AG20443 (cell line): ENCODE measurements around the gene MTM1.

ENCODE experiments used
- DNase-seq: peaks from one replicate; pipeline ENCODE4 v3.0.0; 2012; ENCODE audit warnings: low spot score, mixed read lengths

Gene MTM1

DNA sequence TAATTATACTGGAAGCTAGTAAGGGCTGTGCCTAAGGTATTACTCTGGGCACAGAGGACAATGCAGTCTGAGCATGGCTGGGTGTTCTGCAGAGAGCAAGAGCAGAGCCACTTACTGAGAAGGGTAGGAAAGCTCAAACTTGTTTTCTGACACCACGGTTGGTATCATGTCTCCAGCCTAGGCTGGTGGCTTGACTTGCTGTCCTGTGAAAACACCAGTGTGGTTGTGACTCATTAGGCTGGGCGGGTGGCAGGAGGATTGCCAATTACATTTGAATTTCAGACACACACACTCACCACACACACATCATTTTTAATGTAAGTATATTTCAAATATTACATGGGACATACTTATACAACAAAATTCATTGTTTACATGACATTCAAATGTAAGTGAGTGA is 19.7 kb upstream of the MTM1 start:
- DNase-seq = peak; percentile 29

DNA sequence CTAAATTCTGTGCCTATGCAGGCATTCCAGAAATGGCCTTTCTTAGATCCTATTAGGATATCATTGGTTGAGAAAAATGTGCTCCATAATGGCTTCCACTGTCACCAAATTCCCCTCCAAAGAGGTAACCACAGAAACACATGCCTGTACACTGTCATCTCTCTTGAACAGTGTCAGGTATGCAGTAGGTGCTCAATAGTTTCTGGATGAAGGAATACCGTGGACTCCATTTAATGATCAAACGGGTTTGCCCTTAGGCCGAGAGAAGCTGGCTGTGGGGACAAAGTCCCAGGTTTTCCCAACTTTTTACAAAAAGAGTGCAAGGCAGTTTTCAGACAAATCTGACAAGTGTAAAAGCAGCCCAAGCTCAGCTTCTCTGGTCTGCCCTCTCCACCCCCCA is 16.5 kb upstream of the MTM1 start:
- no peak for DNase-seq

DNA sequence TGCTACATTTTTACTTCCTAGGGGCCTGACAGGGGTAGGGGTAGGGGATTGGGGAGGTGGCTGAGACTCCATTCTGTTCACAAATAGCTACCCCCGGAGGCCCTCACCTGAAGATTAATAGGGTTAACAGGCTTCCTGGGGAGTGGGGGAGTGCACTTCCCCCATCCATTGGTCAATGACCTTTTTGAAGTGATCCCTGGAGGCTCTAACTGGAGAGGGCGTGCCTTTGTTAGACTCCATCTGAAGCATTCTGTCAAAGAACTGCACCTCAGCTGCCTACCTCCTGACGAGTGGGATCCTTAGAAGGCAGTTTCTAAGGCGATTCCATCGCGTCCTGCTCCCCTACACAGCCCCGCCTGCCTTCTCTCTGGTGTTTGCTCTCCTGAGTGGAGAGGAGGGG is 10.0 kb upstream of the MTM1 start:
- DNase-seq = no peak

DNA sequence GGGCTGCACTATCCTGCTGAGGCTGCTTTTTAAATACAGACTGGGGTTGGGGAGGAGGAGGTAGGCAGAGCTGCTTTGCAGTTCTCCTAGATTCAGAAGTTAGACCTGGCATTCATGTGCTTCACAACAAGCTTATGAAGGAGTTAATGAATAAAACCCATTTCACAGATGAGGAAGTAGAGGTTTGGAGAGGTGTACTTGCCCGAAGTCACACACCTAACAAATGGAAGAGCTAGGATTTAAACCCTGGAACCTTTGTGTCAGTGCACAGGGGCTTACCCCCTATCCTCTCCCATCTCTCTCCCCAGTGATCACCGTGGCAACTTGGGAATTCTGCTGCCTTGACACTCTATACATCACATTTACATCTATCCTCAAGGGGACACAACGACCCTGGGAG is 3.6 kb upstream of the MTM1 start:
- DNase-seq = no peak

DNA sequence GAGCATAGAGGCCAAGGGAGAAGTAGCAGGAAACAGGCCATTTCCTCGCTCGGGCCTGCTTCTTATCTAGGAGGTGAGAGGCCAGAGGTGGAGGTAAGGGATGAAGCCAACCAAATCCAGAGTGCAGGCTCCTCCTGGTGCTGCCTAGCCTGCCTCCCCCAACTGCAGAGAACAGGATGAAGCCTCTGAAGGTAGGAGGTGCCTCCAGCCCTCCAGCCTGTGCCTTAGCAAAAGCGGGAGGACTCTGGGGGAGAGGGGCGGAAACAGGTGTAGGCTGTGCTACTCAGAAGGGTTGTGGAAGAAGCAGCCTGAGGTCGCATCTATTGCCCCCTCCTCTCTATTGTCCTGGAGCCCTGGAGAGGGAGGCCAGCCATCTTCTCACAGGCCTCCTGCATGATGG is 2.9 kb upstream of the MTM1 start:
- no peak for DNase-seq

DNA sequence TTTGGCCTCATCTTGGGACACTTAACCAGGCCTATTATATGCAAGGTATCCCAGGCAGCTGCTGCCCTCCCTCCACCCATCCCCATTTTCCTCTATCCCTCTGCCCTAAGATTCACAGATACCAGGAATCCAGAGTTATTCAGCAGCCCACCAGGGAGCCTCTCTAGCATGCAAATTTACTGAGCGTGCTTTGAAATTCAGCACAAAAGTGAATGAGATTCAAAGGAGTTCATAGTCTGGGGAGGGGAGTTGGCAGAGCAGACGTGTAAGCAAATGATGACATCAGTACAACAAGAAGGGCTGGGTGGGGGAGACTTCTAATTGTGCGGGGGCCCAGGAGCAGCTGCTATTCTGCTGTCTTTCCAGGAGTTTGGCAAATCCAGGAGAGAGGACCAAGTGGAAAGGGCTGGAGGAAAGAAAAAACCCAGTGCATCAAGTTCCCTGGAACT is 1.7 kb upstream of the MTM1 start:
- DNase-seq = no peak

DNA sequence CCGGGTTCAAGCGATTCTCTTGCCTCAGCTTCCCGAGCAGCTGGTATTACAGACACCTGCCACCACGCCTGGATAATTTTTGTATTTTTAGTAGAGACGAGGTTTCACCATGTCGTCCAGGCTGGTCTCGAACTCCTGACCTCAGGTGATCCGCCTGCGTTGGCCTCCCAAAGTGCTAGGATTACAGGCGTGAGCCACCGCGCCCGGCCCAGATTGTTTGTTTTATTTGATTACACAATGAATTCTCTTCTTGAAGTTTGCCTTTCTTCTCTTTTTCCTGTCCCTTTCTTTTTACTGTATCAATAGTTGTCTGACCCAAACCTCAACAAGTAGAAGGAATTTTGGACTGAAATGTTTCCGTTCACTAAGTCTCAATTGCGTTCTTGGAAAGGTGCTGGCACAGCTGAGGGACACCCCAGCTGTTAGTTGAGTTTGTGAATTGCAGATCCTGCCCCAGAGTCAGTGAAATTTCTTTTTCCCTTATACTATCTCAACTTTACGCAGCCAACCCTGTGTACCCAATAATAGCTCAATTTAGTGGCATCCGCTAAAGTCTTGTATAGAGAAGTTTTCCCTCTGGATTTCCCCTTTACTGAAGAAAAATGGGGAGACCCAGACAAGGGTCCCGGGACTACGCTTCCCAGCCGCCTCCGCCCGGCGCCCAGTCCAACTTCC is 639 bp upstream of the MTM1 start:
- no peak for DNase-seq

DNA sequence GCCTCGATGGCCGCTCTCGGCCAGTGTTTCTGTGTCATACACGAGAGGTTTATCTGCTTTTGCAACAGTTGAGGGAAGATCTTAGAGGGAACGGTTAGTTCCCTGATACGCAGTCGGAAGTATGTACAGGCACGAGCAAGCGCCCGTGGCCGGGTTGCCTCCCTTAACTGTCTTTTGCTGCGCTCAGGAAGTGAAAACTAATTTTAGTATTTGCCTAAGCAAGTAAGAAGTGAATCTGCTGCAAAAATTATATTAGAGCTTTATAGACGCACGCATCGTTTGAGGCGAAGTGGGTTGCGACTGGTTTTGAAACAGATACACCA is 695 bp downstream of the MTM1 start:
- no peak for DNase-seq

DNA sequence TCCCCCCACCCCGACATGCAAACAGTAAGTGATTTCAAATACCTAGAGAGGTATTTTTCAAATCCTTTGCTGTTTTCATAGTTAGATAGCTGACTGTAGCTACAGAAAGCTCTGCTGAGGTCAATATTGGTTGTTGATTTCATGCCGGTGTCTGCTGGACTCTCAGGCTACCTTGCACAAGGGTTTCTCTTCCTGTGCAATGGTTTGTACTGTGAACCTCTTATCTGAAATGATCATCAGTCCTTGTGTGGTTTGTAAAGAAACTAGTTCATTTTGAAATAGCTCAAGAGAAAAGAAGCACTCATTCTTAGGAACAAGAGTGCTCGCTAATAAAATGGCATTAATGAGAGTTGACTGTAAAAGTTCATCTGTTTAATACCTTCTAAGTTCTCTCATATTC is 2.1 kb downstream of the MTM1 start:
- DNase-seq = no peak

DNA sequence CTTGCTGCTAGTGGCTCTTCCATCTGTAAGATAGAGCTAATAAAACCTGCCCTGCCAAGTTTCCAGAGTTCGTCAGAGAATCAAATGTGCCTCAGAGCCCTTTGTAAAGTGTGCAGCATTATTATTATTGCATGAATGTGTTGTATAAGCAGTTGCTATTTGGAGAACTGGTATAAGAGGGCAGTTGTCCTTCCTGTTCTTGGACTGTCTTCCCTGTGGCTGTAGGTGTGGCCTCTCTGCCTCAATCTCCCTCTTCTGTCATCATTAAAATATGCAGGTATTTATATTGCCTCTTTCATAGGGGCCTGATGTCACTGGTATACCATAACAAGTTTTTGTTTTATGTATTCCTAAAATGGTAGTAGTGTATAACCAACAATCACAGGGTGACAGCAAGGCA is 3.8 kb downstream of the MTM1 start:
- no peak for DNase-seq

DNA sequence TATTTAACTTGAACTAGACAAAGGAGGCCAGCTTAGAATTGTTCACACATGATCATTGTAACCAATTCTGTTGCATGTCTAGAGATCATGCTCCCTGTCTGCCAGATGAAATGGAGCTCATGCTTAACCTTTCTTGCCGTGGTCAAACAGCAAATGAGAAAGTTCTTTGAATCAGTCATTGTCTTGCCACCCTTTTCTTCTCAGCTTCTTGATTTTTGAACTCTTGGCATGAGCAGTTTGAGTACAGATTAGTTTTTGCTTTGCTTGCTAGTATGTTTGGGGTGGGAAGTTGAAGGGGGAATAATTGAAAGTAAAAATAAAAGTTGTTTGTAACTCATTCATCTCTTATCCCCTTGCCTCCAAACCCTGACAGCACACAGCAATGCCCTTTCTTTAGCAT is 4.7 kb downstream of the MTM1 start:
- no peak for DNase-seq

DNA sequence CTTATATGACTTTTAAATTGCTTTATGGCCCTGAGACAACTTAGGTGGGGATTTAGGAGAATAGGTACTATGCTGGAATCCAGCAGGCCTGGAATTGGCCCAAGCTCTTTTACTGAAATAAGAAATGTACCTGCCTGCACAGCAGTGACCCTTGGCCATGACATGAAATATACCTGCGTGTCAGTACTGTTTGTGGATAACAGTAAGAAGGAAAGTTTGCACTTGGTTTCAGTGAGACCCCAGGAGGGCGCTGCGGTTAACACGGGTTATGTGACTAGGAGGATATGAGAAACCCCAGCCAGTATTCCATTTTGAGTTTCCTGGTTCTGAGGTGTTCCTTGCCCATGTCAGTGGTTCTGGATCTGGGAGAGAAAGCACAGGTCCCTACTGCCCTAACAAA is 5.3 kb downstream of the MTM1 start:
- DNase-seq = no peak

DNA sequence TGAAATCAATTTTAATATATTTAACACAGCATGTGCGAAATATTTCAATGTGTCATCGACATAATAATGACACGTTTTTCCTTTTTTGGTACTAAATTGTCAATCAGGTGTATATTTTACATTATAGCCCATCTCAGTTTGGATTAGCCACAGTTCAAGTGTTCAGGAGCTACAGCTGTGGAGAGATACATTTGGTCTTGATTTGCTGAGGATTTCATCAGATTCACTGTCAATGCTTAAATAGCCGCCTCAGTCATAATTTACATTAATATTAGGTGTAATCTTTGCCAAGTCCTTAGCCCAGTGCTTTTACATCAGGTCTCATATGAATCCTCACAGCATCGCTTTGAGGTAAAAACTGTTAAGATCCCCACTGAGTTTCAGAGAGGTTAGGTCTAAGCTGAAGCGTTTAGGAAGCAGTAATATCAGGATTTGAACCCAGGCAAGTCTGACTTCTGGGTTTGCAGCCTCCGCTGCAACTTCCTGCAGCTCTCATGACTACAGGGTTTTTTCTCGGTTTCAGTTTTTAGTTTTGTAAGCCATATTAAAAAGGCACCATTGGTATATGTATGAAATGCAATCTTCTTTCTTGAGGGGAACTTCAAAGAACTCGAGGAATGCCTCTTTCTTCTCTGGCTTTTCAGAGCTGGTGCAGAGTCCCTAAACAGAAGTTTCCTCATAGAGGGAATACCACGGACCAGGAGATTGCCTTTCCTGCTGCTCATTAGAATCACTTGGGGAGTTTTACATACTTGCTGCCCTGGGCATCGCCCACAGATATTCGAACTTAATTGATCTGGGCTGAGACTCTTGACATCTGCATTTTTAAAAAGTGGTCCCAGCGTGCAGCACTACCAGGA is 6.4 kb downstream of the MTM1 start:
- no peak for DNase-seq

DNA sequence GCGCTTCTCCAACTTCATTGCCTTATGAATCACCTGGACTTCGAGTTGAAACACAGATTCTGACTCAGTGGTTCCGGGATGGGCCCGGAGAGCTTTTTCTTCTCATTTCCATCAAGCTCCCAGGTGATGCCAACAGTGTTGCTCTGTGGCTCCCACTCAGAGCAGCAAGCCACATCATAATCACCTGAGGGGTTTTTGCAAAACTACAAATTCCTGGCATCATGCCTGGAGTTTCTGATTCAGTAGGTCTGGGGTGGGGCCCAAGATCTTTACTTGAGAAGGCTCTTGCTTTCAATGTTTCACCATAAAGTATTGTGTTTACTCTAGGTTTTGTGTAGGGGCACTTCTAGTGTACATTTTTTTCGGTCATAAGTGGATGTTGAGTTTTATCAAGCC is 7.0 kb downstream of the MTM1 start:
- no peak for DNase-seq

DNA sequence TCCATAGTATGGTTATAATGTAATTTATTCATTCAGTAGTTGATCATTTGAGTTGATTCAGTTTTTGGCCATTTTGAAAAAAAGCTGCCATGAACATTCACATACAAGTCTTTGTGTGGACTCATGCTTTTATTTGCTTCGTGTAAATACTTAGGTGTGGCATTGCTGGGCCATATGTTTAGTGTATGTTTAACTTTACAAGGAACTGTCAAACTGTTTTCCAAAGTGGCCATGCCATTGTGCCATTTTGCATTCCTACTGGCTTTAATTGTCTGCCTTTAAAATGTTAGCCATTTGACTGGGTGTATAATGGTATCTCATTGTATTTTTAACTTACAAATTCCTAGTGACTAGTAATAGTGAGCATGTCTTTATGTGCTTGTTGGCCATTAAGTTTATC is 8.8 kb downstream of the MTM1 start:
- no peak for DNase-seq

DNA sequence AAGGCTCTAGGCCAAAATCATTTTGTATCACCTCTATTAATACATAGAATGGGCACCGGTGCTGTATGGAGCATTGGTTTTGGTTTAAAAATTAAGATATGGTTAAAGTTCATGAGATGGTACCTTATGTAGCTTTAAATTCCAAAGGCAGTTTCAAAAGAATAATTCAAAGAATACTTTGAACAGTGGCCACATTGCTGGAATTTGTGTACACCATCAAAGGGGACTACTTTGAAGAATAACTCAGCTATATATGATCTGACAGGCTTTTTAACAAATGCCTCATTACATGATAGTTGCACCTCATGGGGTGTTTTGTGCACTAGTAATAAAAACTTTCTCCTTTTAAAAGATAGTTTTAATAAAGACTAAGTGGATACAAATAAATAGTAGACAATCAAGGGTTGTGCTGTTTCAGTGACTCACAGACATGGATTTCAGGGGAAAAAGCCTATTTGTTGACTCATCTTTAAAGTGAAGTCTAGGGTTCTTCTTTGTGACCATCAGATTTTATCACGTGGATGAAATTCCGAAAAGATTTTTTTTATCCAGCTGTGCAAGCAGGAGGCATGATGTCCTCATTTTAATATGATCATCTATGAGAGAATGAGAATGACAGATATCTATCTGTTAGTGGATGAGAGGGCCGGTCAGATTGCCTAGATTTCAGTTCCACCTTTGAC is 12.8 kb downstream of the MTM1 start:
- DNase-seq = peak; percentile 44

DNA sequence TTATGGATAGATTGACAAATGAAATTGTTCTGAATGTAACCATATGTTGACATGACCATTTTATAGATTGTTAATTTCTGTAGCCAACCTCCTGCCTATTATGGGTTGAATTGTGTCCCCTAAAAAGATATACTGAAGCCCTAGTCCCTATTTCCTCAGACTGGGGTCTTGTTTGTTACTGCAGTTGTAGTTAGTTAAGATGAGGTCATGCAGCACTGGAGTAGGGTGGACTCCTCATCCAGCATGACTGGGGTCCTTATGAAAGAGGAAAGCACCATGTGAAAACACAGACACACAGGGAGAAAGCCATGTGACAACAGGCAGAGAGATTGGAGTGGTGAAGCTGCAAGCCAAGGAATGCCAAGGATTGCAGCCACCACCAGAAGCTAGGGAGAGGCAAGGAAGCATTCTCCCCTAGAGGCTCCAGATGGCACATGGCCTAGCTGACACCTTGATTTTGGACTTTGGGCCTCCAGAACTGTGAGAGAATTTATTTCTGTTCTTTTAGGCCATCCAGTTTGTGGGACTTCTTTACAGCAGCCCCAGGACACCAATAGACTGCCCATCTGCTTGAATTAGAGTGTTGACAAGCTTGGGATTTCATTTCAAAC is 14.0 kb downstream of the MTM1 start:
- DNase-seq = no peak

DNA sequence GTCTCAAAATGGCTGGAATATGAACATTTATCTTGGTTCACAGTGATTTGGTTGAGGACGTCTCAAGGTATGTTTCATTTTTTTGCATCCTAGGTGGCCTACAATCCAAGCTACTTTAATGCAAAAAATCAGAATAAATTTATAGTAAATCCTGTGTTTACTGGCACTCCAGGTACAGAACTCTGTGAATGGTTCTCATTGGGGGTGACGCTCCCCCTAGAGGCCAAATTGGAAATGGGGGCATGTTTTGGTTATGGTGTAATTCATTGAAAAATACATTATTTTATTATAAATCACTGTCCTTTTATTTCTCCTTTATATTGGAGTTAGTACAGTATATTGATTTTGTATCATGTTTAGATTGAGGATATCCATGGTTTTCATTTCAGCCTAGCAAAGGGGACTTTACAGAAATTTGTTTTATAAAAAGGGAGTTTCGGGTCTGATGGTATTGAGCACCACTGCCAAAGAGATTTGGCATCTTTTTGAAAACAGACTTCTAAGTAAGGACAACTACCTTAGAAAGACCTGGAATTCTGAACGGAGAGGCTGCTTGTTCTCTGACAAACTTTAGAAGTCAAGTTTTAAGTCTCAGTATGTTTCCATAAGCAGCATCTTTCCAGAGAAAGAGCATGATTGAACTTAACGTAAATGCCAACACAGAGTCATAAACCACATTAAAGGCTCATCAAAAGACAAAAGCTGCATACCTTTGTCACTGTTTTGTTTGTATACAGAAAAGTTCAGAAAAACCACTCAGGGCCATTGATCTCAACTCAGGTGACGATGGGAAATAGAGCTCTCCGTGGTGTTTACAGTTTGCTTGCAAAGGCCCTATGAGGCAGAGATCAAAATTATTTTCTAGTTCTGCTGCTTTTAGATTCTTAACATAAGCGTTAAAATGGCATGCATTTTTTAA is 19.4 kb downstream of the MTM1 start:
- DNase-seq = peak; percentile 34

DNA sequence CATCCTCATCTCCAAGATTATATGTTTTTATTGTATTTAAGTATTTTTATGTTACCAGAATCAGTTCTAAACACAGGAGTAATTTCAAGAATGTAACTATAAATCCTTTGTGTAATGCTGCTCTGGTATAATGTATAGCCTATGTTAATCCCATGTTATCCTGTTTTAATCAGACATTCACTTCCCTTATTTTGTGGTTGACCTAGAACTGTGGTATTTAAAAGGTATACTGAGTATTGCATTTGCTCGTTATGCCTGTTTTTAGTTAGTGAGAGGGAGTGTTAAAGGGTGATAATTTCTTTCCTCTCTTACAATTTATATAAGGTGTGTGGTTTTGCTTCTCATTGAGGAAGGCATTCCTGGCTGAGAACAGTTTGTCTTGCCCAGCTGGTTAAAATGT is 26.2 kb downstream of the MTM1 start:
- DNase-seq = no peak

DNA sequence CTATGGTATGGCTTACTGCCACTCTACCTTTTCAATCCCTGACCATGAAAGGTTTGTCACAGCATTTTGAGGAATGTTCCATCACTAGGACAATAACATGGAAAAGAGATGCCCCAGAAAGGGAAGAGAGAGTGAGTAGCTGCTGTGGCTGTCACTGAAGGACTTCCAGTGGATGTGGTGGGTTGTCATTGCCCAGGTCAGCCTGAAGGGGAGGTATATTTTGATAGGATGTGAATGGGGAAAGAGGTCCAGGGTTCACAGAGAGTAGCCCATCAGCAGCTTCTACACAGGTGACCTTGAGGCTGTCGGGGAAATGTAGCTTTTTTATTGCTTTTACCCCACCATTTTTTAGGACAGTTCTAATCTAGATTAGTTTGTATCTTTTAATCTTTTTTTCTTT is 30.8 kb downstream of the MTM1 start:
- no peak for DNase-seq

DNA sequence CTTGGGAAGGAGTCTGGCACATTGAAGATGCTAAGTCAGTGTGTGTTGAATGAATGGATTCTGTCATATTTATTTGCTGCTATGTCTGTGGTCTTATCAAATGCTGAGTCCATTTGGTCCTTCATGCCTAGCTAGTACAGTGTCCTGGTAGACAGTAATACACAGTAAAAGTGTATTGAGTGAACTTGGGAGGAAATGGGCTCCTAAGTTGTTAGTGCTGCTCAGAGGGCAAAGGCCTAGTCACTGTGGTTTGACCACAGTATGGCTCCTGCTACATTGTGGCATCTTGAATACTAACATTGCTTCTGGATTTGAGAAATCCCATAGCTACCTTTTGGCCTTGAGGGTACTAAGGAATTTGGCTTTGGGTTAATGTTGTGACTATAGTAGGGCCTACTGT is 33.9 kb downstream of the MTM1 start:
- no peak for DNase-seq

DNA sequence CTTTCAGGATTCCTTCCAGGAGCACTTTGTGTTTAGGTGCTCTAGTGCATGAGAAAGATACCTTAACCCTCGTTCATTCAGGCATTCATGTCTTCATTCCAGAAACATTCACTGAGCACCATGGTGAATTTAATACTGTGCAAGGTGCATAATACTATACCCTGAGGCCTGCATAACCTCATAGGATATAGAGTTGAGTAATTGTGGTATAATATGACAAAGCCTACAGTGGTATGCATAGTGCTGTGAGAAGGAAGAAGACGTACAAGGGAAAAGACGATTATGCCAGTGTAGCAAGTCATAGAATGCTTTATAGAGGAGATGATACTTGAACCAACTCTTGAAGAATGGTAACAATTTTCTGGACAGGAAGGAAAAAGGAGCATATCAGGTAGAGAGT is 34.3 kb downstream of the MTM1 start:
- no peak for DNase-seq
